HG03025 (cell line): ENCODE results near the gene RDX.
"Not testable (repeated sequence)": the region's sequence is repeated elsewhere in the genome, so short reads cannot be mapped to it uniquely, and the experiment has no call there.

Source experiments
- ATAC-seq: cut with Tn5 transposase; IDR thresholded peaks from one replicate; pipeline ENCODE4 v1.9.1; 2021; ENCODE audit warnings: mild to moderate bottlenecking, moderate library complexity; ENCODE audit not compliant: unreplicated experiment, low FRiP score

Gene RDX

GRCh38 chr11:110280595-110280994 is 15.8 kb downstream of the RDX start:
- ATAC-seq: not testable (repeated sequence)

DNA sequence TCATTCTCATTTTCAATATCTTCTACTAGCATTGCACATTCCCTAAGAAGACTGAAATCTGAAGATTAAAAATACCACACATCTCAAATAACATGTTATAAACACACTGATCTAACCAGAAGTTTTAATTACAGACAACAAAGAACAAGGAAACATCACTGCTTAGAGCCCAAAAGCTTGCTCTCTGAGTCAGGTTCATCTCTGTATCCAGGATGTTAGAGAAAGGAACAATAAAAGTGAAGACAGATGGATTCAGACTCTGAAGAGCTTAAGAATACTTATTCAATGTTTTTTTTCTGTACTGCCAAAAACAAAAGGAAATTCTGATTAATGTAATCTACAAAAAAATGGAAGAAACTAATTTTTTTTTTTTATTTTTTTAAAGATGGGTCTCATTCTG is 16.5 kb downstream of the RDX start:
- ATAC-seq: no peak

DNA sequence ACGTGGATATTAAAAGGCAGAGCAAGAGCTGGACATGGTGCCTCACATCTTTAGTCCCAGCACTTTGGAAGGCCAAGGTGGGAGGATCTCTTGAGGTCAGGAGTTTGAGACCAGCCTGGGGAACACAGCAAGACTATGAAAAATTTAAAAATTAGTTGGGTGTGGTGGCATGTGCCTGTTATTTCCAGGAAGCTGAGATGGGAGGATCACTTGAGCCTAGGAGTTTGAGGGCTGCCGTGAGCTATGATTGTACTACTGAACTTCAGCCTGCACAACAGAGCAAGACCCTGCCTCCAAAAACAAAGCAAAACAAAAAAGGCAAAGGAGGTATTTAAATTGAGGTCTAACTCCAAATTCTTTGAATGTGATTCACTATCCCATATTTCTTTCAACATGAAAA is 23.5 kb downstream of the RDX start:
- ATAC-seq: no peak

DNA sequence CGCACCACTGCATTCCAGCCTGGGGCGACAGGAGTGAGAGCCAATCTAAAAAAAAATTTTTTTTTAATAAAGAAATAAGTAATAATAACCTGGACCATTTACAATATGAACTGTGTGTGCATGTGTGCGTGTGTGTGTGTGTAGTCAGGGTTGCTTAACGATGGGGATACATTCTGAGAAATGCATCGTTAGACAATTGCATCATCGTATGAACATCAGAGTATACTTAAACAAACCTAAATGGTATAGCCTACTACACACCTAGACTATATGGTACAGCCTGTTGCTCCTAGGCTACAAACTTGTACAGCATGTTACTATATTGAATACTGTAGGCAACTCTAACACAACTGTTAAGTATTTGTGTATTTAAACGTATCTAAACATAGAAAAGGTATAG is 26.4 kb downstream of the RDX start:
- ATAC-seq: no peak

DNA sequence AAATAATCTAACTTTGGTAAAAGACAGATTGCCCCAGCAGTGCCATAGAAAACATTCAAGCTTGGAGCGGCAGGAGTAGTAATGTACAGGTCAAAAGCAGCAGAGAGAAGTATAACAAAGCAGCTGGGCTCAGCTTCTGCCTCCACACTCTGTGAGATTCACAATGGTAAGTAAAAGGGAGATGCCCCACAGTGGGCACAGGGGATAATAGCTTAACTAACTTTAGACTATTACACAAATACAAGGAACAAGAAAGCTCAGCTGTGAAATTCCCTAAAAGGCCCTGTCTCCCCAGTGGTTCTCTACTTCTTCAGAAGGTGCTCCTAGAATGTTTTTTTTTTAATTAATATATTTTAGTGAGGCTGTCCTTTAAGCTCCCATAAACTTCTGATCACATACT is 28.0 kb downstream of the RDX start:
- no peak for ATAC-seq

- no peak for ATAC-seq
Observed at GRCh38 chr11:110262072-110262403, 34.4 kb downstream of the RDX start.

GRCh38 chr11:110261195-110262071 is 35.0 kb downstream of the RDX start:
- no peak for ATAC-seq

- no peak for ATAC-seq
Observed at GRCh38 chr11:110253525-110253924, 42.9 kb downstream of the RDX start.

GRCh38 chr11:110251836-110252235 is 44.6 kb downstream of the RDX start:
- no peak for ATAC-seq

- ATAC-seq: no peak
Observed at GRCh38 chr11:110250168-110250567, 46.2 kb downstream of the RDX start.

DNA sequence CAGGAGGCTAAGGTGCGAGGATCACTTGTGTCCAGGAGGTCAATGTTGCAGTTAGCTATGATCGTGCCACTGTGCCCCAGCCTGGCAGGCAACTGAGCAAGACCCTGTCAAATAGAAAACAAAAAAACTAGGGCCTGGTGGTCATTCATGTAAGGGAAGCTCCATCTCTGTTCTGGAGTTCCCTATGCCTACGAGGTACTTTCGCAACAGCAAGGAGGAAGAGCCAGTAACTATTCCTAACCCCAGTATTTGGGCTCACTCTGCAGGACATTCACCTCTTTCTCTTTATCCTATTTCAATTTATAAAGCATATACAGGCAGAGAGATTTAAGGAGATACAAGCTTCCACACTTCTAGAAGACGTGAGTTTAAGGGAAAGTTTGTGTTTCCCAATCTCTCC is 46.6 kb downstream of the RDX start:
- ATAC-seq: no peak

- ATAC-seq: no peak
Observed at GRCh38 chr11:110249066-110249465, 47.3 kb downstream of the RDX start.

GRCh38 chr11:110243791-110244190 is 52.6 kb downstream of the RDX start:
- ATAC-seq: no peak

DNA sequence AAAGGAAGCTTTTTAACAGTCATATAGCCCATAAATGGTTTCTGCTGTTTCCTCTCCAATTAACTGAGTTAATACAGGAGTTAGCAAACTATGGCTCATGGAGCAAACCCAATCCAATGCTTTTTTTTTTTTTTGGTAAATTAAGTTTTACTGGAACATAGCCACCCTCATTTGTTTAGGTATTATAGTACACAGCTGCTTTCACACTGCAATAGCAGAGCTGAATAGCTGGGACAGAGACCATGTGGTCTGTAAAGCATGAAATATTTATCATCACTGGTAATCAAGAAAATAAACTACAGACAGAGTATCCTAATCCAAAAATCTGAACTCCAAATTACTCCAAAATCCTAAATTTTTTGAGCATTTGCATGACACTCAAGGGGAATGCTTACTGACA is 53.7 kb downstream of the RDX start:
- no peak for ATAC-seq

DNA sequence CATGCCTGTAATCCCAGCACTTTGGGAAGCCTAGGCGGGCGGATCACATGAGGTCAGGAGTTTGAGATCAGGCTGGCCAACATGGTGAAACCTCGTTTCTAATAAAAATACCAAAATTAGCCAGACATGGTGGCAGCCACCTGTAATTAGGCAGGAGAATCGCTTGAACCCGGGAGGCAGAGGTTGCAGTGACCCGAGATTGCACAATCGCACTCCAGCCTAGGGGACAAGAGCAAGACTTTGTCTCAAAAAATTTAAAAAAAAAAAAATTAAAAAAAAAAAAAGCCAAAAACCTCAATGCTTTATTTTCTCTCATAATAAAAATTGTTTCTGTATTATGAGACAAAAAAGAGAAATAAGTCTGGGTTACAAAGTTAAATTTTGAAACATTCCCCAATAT is 54.2 kb downstream of the RDX start:
- ATAC-seq: no peak

DNA sequence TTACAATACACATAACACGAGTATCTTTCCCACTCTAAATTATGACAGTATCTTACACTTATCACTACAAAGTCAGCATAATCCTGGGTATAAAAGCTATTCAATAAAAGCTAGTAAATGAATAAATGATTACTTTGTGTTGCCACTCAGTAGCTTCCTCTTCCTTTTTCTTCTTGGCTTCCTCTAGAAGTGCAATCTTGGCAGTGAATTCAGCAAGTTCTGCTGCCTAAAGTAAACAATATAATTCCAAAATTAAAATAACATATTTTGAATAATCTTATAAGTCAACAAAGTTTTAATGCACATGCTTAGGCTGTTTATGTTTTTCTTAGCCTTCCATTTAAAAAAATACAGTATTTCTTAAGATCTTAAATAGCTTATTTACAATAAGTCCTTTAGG is 60.4 kb downstream of the RDX start:
- ATAC-seq: no peak

- ATAC-seq: no peak
Observed at GRCh38 chr11:110230377-110230776, 66.0 kb downstream of the RDX start.

DNA sequence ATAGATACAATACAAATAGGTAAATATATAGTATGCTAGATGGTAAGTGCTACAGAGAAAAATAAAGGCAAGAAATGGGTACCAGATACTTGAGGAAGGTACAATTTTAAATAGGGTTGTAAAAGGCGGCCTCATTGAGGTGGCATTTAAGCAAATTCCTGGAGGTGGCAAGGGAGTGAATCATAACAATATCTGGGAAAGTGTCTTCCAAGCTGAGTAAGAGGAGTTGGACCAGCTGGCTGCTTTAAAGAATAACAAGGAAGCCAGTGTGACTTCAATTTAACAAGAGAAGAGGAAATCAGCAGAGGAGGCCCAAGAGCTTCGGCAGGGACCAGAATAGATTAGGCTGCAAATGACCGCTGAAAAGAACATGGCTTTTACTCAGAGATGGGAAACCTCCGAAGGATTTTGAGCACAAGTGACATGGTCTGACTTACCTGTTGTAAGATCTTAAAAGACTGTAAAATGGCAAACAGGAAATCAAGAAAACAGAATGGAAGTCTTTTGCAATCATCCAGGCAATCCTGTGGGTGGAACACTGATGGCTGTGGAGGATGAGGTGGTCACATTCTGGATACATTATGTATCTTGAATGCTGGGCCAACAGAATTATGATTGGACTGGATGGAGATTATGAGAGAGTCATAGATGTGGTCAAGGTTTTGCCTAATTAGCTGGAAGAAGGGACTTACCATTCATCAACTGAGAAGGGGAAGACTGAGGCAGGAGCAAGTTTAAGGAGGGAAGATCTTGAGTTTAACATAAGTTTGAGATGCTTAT is 77.2 kb downstream of the RDX start:
- no peak for ATAC-seq

- no peak for ATAC-seq
Observed at GRCh38 chr11:110217936-110218335, 78.5 kb downstream of the RDX start.

DNA sequence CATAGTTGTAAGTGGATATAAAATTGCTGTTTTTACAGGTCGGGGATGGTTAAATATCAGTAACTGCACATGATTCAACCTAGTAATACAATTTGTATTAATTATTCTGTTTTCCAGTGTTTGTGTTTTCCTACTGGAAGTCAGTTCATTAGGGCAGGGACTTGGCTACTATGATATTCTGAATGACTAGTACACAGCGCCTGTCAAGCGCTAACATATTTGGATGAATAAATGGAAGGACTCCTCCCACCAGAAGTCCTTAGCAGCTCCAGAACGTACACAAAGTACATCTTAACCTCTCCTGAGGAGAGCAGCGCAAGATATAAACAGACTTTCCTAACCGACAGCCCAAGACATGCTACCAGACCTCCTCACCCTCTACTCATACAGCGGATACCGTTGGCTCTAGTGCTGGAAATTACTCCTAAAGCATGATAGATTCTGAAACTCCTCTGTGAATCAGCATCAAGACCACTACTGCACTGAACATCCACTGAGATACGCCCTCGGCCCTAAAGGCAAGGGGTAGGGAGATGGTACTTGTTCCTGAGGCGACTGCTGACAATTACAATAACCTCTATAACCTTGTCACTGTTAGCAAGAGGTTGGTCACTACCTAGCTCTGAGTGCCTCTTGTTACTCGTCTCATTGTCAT is 79.1 kb downstream of the RDX start:
- ATAC-seq: no peak

- not testable (repeated sequence) for ATAC-seq
Observed at GRCh38 chr11:110209313-110209694, 87.1 kb downstream of the RDX start.
